HEK293T (cell line): ENCODE data around the gene C1QTNF6.

Experiments
- ARNT ChIP-seq: fragments of 450-650 bp; IDR thresholded peaks from 2 replicates; pipeline ENCODE4 v1.6.1; 2017; ENCODE audit warnings: mild to moderate bottlenecking
- CTBP1 ChIP-seq: fragments of 450-650 bp; IDR thresholded peaks from 2 replicates; pipeline ENCODE4 v1.6.1; 2016; ENCODE audit warnings: borderline replicate concordance
- ELF4 ChIP-seq: fragments of 450-650 bp; IDR thresholded peaks from 2 replicates; pipeline ENCODE4 v1.6.1; 2017; ENCODE audit warnings: antibody characterized with exemption
- FOXA1 ChIP-seq: fragments of 450-650 bp; IDR thresholded peaks from 2 replicates; pipeline ENCODE4 v1.6.1; 2016; ENCODE audit warnings: mild to moderate bottlenecking
- FOXK2 ChIP-seq: fragments of 450-650 bp; IDR thresholded peaks from 2 replicates; pipeline ENCODE4 v1.6.1; 2016; ENCODE audit warnings: mild to moderate bottlenecking
- FOXM1 ChIP-seq: fragments of 450-650 bp; IDR thresholded peaks from 2 replicates; pipeline ENCODE4 v1.6.1; 2017; ENCODE audit warnings: mild to moderate bottlenecking, borderline replicate concordance
- HDGF ChIP-seq: fragments of 450-650 bp; IDR thresholded peaks from 2 replicates; pipeline ENCODE4 v1.6.1; 2017; ENCODE audit warnings: antibody characterized with exemption, borderline replicate concordance
- LEF1 ChIP-seq: fragments of 450-650 bp; IDR thresholded peaks from 2 replicates; pipeline ENCODE4 v1.6.1; 2017; ENCODE audit warnings: mild to moderate bottlenecking, borderline replicate concordance
- NFRKB ChIP-seq: fragments of 450-650 bp; IDR thresholded peaks from 2 replicates; pipeline ENCODE4 v1.6.1; 2016; ENCODE audit warnings: mild to moderate bottlenecking, moderate library complexity
- PKNOX1 ChIP-seq: fragments of 450-650 bp; IDR thresholded peaks from 2 replicates; pipeline ENCODE4 v1.6.1; 2016
- SUZ12 ChIP-seq: fragments of 450-650 bp; IDR thresholded peaks from 2 replicates; pipeline ENCODE4 v1.6.1; 2016; ENCODE audit warnings: mild to moderate bottlenecking
- TARDBP ChIP-seq: fragments of 450-650 bp; IDR thresholded peaks from 2 replicates; pipeline ENCODE4 v1.6.1; 2016
- ZNF384 ChIP-seq: fragments of 450-650 bp; IDR thresholded peaks from 2 replicates; pipeline ENCODE4 v1.6.1; 2016

DNA sequence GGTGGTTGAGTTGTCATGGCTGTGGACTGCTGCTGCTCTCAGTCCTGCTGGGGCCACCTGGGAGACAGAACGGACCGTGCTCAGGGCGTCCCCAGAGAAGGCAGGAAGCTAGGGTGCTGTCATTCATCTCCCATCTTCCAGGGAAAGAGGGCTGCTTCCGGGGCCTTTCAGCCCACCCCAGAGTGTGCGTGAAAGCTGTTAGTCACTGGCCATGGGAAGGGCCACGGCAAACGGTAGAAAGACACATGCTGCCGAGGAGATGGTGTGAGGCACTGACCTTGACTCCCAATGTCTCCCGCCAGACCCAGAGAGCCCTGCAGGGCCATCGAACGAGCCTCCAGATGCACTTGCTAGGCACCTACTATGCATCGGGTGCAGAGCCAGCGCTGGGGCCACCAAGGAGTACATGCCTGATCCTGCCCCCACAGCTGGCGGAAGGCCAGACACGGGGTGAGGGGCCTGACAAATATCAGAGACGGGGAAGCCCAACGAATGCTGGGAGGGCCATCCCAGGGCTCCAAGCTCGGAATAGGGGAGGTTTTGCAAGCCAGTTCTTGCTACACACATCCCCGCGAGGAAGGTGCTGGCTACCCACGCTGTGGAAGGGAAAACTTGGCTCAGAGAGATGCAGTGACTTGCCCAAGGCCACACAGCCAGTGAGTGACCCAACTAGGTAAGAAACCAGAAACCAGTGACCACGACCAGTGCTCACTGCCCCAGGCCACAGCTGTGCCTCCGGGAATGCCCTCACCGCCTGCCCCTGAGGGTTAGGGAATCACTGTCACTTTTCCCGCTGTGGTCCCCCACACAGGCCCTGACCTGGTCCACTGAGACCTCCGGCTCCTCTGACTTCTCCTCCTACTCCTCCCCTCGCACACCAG is 45.9 kb upstream of the C1QTNF6 start:
- TF ChIP-seq TARDBP (no peak), FOXA1 (no peak), PKNOX1 (no peak), NFRKB (no peak), SUZ12 (no peak), LEF1 (no peak), ZNF384 (no peak), ELF4 (no peak), CTBP1 (no peak), FOXM1 (no peak), HDGF (no peak), FOXK2 (no peak), ARNT (no peak)
